Renal cortex interstitium (tissue), 11 donors: ENCODE data around the gene SLC35D2. TPM values are rescaled to one million over a fixed set of nuclear protein-coding genes. Genes with fewer than 3 reads are reported as not detected.

Experiments used
- DNase-seq, 11 donors: peaks; one replicate each; pipeline ENCODE4 v3.0.0-alpha.2; 2013; ENCODE audit warnings: low read depth in 9 of 11, low spot score in 4 of 11; ENCODE audit errors: extremely low read depth in 1 of 11
- polyA plus RNA-seq, 3 donors: library from polyadenylated mRNA; unstranded; fragments of 120-200 nt; gene quantifications; one replicate each; pipeline ENCODE4 v1.2.1, GENCODE V29; 2013; ENCODE audit not compliant: insufficient read length in 3 of 3

SLC35D2 gene
- polyA plus RNA-seq, 3 donors, result 32.6 to 44.5 (median 38.7) TPM

DNA sequence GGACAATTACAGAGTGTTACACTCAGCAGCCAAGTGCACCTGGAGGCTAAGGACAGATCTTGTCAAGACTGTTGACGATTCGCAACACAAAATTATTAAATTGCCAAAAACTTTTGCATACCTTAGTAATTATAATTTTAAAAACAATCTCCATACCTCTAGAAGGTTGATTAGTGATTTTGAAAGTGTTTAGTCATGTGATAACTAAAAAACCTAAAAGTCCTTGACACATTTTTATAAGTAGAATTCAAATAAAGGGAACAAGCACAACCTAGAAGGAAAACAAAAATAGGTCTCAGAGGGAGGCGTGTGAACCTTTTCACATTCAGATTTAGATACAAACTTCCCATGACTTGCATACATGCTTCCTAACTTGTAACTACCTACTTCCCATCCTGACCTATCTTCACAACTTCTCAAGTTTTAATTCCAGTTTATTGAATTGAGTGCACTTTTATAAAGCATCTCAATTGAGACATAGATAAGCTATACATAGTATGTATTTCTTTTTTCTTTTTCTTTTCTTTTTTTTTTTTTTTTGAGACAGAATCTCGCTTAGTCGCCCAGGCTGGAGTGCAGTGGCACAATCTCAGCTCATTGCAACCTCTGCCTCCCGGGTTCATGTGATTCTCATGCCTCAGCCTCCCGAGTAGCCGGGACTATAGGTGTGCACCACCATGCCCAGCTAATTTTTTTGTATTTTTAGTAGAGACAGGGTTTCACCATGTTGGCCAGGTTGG is 28.8 kb upstream of the SLC35D2 start:
- no peak for DNase-seq

DNA sequence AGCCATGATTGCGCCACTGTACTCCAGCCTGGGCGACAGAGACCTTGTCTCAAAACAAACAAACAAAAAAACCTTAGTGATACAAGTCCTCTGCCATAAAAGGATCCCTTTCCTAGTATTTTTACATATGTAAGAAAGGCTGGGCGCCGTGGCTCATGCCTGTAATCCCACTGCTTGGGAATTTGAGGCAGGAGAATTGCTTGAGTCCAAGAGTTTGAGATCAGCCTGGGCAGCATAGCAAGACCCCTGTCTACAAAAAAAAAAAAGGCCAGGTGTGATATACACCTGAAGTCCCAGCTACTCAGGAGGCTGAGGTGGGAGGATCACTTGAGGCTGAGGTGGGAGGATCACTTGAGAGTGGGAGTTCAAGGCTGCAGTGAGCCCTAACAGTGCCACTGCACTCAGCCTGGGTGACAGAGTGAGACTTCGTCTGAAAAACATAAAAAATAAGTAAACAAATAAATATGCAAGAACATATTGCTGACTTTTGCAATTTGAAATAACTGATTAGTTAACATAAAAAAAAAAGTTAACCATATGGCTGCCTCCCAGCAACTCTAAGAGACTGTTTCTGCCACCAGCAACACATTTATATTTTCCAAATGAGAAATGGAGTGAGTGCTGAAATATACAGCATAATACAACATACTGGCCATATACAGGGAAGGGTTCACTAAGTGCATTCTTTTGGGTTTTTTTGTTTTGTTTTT is 27.8 kb upstream of the SLC35D2 start:
- no peak for DNase-seq

DNA sequence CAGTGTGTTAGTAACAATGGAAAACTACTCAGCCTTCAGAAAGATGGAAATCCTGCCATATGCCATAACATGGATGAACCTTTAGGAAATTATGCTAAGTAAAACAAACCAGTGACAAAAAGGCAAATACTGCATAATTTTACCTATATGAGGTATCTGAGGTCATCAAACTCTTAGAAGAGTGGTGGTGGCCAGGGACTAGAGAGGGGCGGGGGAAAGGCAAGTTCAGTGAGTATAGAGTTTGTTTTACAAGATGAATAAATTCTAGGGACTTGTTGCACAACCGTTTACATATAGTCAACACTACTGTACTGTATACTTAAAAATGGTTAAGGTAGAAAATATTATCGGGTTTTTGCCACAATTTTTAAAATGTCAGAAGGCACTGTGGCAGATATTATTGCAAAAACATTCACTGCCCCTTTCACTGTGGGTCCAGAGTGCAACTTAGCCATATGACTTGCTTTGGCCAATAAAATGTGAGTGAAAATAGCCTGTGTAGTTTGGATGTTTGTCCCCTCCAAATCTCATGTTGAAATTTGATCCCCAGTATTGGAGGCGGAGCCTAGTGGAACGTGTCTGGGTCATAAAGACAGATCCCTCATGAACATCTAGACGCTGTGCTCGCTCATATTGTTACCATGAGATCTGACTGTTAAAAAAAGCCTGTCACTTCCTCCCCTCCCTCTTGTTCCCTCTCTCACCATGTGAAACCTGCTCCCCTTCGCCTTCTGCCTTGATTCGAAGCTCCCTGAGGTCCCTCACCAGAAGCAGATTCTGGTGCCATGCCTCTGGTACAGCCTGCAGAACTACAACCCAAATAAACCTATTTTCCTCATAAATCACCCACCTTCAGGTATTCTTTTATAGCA is 25.1 kb upstream of the SLC35D2 start:
- no peak for DNase-seq

DNA sequence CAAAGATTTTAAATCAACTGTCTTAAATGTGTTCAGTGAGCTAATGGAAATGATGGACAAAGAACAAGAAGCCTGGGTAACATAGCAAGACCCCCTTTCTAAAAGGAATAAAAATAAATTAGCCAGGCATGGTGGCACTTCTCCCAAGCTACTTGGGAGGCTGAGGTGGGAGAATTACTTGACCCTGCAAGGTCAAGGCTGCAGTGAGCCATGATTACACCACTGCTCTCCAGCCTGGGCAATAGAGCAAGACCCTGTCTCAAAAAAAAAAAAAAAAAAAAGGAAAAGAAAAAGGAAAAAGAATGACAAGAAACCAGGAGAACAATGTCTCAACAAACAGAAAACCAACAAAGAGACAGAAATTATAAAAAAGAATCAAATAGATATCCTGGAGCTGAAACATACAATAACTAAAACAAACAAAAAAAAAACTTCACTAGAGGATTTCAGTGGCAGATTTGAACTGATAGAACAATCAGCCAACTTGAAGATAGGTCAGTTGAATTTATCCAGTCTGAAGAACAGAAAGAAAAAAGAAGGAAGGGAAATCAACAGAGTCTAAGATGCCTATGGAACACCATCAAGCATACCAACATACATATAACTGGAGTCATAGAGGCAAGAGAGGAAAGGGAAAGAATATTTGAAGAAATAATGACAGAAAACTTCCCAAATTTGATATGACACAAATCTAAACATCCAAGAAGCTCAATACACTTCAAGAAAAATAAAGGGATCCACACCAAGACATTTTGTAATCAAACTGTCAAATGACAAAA is 16.8 kb upstream of the SLC35D2 start:
- DNase-seq, result no peak

DNA sequence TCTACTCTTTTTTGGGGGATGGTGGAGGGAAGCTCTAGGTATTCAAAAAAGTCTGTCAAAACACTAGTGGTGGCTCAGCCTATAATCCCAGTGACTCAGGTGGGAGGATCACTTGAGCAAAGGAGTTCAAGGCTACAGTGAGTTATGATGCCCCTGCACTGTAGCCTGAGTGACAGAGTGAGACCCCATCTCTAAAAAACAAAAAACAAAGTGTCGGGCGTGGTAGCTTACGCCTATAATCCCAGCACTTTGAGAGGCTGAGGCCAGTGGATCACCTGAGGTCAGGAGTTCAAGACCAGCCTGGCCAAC is 15.8 kb upstream of the SLC35D2 start:
- no peak for DNase-seq

DNA sequence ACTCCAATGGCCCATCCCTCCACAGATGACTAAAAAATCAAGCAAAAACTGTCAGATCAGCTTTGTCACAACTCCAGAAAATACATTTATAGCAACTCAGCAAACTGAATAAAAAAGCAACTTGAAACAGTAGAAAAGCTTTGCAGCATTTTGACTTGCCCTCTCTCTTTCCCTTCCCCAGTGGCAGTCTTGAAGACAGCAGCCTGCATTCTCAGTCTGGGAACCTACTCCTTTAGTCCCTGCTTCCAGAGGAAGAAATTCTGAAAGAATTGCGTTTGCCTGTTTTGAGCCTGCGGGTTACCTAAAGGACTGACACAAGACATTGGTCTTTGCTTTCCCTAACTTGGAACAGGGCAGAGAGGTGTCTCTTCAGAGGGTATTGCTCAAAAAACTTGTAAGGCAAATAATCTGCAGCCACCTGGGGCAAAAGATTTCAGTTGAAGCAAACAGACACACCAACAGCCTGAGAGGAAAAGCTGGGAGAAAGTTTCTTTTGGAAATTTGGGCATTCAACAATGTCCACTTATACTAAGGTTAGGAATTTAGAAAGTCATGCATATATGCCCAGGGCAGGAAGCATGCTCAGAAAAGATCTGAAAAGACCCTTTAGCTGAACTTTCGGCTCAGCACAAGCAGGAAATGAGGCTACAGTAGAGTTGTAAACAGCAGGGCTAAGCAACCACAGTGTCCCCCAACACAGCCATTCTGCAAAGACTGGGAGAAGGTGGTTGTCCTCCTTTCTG is 15.2 kb upstream of the SLC35D2 start:
- DNase-seq, result no peak

DNA sequence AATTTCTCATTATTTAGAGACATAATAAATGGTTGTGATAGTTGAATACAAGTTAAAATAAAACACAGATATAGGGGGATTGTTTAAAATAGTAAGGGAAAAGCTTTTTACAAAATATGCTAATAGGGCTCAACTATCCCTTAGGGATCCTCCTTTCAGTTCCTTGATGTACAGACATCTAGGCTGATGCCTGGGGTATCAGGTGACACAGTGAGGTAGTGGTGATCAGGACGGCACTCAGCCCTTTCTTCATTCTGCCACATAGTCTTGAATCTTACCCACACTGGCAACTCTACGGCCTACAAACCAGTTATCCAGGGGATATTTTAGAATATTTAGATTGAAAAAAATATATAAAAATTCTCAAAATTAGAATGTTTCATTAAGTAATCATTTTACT is 12.5 kb upstream of the SLC35D2 start:
- DNase-seq, result no peak

DNA sequence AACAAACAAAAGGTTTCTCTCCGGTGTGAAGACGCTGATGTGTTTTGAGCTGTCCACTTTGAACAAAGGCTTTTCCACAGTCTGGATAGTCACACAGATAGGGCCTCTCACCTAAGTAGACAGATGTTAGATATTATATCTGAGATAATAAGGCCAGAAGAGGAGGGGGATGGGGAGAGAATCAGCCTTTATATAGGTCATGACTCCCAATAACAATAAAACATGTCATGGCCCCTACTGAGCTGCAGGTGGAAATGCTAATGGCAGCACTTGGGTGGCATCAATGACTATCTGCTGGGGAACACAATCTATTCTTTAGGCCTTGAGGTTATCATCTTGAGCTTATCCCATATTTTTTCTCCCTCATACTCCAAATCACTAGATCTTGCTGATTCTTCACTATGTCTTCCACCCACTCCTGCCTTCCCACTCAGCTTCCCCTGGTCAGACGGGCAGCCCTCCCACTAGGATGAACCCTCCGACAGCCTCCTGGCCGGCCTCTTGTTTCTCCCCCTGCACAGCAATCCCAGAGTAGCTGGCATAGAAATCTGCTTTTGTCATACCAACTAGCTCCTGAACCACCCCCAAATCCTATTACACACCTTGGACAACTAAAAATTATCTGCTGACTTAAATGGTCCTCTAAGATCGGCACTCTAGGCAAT is 11.5 kb upstream of the SLC35D2 start:
- no peak for DNase-seq

DNA sequence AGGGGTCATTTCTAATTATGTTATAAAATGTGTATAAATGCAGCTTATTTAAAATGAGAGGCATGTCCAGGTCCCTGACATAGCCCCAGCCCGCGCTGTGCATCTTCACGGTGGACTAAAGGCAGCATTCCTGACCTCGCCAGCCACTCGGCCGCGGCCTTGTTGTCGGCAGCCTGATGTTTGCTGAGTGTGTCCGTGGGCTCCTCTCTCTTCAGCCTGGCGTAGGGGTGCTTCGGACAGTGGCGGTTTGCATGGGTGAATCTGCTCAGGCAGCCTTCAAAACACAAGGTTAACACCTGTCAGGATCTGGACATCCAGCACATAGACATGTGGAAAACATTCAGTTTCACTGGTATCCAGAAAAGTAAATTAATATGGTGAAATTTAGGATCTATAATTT is 8.8 kb upstream of the SLC35D2 start:
- no peak for DNase-seq

DNA sequence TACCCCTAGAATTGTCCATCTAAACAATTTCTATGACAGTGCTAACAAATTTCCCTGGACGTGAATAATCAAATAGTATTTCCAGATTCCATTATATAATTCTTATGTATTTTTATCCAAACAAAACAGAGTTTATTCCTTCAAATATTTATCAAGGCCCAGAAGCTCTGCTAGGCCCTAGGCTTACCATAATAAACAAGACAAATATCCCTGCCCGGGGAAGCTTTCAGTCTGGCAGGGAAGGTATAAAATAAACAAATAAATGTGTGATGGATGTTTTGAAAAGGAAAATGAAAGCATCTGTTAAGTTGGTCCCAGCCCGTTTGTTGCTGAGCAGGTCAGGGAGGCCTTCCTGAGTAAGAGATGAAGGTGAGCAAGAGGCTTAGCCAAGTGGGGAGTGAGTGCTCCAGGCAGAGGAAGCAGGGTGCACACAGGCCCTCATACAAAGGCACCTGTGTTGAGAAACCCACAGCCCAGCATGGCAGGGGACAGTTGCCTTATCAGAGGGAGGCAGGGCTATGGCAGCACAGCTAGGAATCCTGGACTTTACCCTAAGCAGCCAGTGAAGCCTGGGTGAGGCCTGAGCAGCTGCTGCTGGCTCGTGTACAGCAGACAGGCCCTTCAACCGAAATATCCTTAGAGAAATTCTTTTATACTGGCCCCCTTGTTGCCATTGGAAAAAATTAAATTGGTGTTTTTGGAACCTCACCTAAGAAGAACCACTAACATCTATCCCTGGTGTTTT is 7.7 kb upstream of the SLC35D2 start:
- DNase-seq, result no peak

DNA sequence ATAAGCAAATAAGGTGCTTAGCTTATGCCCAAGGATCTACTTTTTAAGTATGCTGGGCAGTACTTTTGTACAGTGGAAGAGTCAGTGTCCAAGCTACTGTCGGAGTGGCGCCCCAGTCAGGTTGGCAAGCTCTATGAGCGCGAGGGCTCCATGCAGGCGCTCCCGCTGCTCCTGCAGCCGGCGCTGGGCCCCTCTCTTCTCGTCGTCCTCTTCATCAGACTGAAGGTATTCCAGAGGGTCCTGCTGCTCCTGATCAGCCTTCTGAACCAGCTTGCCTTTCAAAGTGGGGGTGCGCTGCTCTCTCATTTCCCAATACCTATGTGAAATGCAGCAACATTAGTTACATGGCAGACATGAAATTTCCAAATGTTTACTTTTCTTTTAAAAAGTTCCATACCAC is 4.6 kb upstream of the SLC35D2 start:
- DNase-seq, result no peak

DNA sequence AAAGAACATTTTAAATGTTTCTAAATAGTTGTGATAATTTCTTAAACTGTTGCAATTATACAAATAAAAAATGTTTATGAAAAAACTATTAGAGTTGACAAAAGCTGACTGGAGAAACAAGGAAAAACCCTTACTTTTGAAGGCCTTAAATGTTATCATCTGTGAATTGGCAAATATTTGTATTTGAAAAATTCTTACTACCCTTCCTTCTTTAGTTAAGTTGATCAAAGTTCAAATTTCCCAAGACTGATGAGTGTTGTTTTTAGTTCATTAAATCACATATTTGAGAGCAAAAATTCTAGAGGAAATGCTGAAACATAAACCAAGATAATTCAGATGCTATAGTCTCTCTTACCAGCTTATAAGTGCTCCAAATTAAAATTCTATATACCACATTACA is 2.6 kb upstream of the SLC35D2 start:
- no peak for DNase-seq

DNA sequence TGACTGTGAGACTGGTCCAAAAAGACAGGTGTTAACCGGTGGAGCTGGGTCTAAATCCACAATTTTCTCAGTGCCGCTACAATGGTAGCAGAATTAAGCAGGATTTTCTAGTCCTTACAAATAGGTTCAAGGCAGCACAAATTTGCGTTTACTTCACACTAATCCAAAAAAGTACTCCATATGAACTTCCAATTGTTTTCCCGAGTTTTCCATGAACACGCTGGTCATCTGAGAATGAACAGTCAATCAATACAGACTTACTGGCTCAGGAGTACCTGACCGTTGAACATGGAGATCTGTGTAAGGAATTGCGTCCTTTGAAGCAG is 709 bp downstream of the SLC35D2 start:
- no peak for DNase-seq

DNA sequence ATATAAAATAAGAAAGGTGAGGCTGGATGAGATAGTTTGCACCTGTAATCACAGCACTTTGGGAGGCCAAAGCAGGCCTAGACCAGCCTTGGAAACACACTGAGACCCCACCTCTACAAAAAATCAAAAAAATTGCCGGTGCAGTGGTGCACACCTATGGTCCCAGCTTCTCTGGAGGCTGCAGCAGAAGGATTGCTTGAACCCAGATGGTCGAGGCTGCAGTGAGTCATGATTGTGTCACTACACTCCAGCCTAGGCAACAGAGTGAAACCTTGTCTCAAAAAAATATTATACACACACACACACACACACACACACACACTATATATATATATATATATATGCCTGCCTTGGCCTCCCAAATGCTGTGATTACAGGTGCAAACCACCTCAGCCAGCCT is 1.3 kb downstream of the SLC35D2 start:
- no peak for DNase-seq

DNA sequence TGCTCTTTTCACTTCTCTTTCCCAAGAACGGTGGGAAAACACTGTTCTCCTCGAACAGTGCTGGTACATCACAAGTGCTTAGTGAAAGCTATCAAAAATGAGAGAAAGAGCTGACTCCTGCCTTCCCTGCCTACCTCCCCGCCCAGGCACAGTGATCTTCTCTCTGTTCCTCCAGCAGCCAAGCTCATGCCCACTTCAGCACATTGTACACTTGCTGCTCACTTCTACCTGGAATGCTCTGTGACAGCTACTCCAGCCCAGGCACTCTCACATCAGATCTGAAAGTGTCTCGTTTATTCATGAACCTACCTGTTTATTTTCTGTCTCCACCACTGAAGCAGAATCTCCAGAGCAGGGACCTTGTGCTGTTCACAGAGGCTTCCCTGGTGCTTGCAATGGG is 1.8 kb downstream of the SLC35D2 start:
- no peak for DNase-seq

DNA sequence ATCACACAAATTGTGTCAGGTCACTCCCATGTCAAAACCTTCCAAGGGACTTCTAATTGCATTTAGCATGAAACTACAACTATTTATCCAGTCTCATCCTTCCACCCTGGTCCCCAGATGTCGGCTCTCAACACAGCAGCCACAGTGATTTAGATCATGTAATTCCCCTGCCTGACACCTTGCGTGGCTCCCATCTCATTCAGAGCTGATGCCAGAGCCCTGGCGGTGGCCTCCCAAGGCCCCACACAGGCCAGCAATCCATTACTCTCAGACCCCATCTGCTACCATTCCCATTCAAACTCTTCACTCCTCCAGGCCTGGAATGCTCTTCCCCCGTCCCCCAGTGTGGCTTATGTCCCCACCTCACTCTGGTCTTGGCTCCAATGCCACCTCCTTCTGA is 2.4 kb downstream of the SLC35D2 start:
- no peak for DNase-seq

DNA sequence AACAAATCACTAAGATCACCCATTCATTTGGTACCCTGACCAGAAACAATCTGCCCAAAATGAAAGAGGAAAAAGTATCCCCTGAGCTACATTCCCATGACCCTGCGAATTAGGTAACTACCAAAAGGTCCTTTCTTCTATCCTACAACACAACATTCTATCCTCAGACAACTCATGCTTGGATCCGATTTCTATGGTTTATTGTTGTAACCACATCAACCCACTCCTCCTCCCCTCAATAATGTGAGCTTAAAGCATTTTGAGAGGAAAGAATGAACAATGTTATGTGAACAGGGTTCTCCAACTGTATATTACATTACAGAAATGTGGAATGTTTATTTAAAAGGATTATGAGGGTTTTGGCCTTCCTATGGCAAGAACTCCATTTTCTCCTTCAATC is 4.0 kb downstream of the SLC35D2 start:
- no peak for DNase-seq

DNA sequence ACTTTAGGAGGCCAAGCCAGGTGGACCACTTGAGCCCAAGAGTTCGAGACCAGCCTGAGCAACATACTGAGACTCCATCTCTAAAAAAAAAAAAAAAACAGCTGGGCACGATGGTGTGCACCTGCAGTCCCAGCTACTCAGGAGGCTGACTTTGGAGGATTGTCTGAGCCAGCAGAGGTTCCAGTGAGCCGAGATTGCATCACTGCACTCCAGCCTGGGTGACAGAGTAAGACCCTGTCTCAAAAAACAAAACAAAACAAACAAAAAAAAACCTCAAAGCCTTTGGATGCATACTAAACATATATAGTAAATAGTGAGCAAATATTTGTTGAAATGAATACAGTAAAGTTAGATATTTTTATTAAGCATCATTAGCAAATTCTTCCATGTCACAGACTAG is 5.3 kb downstream of the SLC35D2 start:
- DNase-seq, result no peak
